GM18507 (cell line): ENCODE data around the gene ZNF768.
"Not testable (repeated sequence)": the region's sequence is repeated elsewhere in the genome, so short reads cannot be mapped to it uniquely, and the experiment has no call there.

Experiments
- DNase-seq: peaks from one replicate; pipeline ENCODE4 v3.0.0; 2011; ENCODE audit warnings: low read depth; ENCODE audit not compliant: insufficient read length; ENCODE audit errors: extremely low spot score
- FAIRE-seq: peaks from 2 replicates; lab custom pipeline; 2011; peaks lifted over from hg19 to GRCh38; lab: Jason Lieb, UNC

Gene ZNF768

DNA sequence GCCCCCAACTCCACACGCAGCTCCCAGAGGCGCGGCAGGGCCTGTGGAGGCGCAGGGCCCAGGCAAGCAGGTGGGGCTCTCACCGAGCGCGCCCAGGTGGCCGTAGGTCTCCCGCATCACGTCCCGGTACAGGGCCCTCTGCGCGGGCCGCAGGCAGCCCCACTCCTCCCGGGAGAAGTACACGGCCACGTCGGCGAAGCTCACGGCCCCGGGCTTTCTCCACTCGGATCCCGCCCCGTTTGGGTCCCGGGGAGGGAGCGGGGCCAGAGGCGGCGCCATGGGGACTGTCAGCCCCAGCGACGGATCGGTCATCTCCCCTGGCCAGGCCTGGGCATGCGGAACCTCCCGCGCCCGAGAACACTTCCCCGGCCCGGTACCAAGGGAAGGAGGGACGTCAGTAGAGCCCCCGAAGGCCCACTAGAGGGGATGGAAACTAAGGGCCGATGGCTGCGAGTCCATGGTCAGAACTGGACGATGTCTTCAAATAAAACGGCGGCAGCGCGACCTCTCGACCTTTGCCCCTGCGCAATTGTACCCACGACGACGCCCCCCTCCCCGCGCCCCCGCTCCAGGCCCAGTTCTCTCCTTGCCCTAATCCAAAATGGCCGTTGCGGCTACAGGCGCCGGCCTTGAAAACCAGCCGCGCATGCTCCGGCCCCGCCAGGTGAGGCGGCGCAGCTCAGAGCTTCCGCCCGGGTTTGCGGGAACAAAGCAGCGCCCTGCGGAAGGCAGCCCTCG, 8.2 kb upstream of the ZNF768 start, which contains the start of gene ZNF747:
Gene ZNF747, minus strand, starts transcription at position 491 of the 738 bp plus-strand sequence. Its CDS starts 179 bp downstream, at position 312.
- DNase-seq (peak; percentile 86), FAIRE-seq (peak; percentile 81)

DNA sequence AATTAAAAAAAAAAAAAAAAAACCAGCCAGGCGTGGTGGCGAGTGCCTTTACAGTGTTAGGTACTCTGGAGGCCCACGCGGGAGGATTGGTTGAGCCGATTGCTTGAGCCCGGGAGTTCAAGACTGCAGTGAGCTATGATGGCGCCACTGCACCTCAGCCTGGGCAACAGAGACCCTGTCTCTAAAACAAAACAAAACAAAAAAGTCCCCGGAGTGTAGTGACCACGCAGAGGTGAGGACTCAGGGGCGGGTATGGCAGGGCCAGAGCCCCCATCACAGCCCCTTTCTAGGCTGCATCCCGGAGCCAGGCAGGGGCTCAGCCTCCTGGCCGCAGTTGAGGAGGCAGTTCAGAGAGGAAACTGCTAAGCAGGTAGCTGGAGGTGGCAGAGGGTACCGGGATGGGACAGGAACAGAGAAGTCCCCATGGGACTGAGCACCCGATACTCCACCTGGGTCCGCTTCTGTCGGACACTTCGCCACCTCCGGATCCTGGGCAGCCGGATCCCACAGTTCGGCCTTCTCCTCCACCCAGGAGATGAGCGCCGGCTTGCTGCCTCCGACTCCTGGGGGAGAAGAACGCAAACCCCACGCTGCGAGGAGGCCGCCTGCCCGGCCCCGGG, 7.5 kb upstream of the ZNF768 start:
- FAIRE-seq (no peak), DNase-seq (no peak)

DNA sequence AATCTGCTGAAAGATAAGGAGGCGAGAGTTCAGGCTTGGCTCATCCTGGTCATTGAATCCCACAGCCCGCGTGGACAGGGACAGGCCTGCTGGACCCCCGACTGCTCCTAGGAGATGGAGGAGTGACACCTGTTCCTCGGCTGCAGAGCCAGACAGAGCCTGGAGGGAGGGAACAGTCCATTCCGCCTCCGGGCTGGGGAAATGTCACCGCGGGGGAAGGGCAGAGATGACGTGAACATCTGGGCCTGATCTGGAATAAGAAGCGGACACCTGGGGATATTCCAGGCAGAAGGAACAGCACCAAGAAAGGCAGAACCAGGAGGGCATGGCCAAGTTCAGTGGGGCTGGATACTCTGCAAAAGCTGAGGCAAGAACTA, 6.8 kb upstream of the ZNF768 start:
- no peak for FAIRE-seq

DNA sequence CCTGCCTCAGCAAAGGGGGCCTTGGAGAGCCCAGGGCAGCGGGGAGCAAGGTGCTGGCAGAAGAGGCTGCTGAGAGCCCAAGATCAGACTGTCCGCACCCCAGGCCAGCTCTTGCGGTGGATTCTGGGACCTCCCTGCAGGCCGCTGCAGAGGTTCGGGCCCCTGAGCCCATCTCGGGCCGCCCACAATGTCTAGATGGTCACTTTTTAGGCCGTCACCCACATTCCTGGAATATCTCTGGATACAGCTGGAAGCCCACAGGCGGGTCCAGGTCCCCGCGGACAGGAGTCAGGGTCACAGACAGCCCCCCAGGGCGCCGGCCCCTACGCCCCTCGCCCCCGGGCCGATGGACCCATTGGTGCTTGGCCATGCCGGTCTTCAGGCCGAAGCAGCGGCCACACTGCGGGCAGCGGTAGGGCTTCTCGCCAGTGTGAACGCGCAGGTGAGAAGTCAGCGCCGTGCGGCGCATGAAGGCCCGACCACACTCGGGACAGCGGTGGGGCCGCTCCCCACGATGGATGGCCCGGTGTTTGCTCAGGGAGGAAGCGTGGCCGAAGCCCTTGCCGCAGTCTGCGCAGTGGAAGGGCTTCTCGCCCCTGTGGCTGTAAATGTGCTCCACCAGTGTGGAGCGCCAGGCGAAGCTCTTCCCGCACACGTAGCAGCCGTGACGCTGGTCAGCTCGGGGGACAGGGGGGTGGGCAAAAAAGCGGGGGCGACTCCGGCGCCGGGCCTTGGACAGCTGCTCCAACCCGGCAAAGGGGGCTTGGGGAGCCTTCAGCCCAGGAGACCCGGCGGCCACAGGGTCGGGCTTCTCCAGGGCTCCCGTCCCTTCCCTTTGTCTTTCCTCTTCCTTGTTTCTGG, 6.1 kb upstream of the ZNF768 start:
- FAIRE-seq (no peak), DNase-seq (no peak)

More for the DNA sequence above, 6.8 kb upstream of the ZNF768 start:
- no peak for DNase-seq

DNA sequence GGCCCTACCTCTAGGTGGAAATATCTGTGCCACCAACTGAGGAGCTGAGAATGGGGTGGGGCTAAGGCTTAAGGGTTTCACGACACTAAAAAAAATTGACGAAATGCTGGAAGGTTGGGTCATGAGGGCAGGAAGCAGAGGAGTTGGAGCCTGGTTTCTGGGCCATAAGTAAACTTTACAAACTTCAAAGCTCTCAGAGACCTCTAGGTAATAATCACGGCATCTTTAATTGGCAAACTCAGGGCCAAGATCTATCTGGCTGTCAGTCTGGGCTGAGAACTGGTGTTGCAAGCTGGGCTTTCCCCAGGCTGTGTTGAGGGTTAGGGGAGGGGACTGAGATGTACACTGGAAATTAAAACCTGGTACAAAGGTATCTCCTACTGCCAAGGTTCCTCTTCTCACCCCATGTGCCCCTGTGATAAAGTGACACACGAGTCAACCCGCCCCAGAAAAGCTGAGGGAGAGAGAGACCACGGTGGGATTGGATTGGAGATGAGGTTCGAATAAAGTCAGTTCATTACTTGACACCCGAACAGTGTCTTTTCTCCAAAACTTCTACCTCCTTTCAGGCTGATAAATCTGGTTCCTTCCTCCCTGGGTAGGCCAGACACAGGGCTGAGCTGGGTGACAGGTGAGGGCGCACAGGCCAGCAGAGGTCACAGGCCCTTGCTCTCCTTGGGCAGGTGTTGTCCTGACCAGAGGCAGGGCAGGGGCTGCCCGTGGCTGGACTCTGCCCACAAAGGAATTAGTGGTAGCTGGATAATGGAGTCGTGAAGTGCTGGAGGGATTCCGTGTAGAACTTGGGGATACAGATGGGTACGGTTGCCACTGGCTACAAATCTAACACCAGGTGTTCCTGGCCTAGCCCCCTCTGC, 4.0 kb upstream of the ZNF768 start:
- no peak for FAIRE-seq
- no peak for DNase-seq

DNA sequence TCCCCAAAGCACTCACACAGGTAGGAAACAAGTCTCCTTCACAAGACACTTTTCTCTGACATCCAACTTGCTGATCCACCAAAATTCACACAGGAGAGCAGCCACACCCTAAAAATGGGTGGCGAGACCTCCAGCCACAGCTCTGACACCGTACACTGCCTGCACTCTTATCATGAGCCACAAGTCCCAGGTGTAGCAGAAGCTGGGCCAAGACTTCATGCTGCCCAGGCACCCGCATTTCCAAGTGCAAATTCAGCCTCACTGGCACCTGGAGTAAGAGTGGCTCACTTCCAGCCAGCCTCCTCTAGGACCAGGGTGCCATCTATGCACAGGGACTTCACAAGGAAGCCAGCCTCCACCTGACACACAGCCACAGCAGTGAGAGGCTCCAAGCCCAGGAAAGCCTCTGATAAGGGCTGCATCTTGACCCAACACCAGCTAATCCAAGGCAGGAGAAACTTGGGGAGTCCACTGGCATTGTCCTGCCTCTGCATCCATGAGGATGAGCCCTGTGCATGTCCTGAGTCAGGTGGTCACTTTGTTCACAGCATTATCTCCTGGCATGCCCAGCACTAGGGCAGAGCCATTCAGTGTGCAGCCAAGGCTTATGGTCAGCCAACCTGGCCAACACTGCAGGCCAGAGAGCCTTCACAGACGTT, 2.6 kb upstream of the ZNF768 start:
- DNase-seq = no peak
- no peak for FAIRE-seq

DNA sequence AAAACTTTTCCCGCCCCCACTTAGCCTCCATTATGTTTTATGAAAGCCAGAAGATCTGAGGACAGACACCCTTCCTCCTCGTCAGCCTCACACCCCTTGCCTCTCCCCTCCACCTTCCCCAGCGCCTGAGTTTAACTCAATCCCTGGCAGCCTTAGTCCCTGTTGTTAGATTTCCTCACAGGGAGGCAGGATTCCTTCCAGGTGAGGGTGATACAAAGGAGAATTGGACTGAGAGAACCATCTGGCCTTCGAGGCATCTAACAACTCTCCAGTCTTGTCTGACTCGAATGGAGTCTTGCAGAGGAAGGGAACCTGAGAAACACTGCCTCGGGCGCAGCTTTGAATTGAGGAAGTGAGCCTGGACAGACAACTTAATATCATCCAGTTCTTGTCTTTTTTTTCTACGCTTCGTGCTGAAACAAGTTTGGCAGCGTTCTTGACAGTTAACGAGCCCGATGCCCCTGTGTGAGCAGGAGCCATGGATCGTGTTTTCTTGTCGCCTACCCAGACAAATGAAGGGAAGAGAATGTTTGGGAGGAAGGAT, 1.3 kb upstream of the ZNF768 start:
- DNase-seq (peak; percentile 32), FAIRE-seq (no peak)

DNA sequence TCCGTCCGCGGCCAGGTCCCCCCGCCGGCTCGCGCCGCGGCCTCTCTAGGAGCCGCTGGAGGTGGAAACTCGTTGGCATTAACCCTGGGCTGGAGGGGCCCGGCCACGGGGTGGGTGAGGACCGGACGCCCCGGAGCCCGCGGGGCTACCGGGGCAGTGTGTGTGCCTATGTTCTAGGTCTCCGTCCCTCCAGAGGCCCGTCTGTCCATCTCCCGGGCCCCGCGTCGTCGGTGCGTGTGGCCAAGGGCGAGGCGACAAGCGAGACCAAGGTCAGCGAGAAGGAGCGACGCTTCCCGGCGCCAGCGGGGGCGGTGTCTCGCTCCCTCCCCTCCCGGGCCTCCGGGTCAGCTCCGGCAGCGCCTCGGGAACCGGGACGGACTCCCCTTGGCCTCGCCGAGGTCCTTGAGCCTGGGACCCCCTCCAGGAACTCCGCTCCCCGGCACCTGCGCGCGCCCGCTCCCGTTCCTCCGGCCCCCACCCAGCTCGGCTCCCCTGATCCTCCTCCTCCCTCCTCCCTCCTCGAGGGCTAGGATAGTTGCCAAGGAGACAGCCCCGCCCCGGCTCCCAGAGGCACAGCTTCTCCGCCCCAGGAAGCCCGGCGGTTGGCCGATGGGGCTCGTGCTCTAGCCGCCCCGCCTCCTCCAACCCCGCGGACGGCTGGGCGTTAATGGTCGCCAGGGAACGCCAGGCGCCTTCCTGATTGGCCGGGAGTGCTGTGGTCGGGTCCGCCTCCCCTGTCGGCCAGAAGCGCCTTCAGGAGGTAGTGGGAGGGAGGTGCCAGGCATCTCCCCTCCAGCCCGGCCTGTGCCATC, 663 bp upstream of the ZNF768 start:
- DNase-seq (peak; percentile 91), FAIRE-seq (peak; percentile 96)

DNA sequence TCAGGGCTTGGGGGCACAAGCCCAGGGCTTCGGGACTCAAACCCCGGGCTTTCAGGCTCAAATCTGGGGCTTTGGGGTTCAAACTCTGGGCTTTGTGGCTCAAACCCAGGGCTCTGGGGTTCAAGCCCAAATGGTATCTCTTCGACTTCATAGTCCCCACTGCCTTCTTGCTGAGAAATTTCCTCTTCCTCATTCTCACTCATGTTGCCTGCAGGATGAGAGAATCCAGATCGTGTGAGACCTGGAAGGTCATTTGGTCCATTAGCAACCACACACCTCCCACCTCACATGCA, 576 bp downstream of the ZNF768 start:
- FAIRE-seq (no peak), DNase-seq (no peak)

DNA sequence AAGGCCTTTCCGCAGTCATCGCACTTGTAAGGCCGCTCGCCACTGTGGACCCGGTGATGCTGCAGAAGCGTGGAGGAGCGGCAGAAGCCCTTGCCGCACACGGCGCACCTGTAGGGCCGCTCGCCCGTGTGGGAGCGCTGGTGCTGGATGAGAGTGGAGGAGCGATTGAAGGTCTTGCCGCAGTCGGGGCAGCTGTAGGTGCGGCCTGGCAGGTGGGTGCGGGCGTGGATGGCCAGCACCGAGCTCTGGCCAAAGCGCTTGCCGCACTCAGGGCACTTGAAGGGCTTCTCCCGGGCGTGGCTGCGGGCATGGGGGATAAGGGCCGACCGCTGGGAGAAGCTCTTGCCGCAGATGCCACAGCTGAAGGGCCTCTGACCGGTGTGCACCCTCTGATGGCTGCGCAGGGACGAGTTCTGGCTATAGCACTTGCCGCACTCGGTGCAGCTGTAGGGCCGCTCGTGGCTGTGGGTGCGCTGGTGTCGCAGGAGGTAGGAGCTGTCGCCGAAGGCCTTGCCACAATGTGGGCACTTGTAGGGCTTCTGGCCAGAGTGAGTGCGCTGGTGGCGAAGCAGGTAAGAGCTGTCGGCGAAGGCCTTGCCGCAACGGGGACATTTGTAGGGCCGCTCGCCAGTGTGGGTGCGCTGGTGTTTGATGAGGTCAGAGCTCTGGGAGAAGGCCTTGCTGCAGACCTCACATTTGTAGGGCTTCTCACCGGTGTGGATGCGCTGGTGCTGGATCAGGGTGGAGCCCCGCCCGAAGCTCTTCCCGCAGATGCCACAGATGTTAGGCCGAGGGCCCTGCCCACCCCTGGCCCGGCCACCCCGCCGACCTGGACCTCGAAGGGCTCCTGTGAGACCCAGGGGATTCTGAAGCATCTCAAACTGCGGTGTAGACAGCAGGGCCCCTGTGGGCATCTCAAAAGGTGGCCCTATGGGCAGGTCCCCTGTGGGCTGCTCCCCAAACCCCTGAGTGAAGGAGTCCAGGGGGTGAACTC, 1.5 kb downstream of the ZNF768 start:
- FAIRE-seq (no peak), DNase-seq (no peak)

DNA sequence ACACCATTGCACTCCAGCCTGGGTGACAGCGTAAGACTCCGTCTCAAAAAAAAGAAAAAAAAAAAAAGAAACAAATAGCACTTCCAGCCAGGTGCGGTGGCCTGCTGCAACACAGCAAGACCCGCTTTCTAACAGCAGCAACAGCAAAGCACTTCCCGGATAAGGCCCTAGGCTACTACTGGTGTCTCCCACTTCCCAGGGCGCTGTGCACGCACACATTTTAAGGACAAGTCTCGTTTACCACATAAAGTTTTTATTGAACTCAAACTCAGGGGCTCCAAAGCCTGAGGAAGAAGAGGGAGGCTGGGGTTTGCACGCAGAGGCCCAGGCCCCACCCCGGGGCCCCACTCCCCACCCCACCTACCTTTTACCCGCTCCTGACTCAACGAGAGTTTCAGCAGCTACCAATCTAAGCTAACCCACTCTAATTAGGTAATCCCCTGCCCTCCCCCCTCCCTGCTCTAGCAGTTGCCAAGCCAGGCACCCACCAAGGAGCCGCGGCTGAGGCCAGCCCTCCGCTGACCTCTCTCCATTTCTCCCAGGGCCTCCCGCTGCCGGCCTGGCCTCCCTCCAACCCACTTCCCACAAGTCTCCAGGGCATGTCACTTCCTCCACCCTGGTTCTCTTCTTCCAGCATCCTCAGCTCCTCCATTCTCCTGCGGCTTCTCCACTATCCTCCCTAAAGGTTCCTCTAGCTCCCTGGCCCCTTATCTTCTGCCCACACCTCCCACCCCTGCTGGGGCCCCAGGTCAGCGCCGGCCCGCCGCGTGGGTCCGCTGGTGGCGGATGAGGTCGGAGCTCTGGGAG, 2.4 kb downstream of the ZNF768 start:
- DNase-seq (no peak), FAIRE-seq (no peak)

DNA sequence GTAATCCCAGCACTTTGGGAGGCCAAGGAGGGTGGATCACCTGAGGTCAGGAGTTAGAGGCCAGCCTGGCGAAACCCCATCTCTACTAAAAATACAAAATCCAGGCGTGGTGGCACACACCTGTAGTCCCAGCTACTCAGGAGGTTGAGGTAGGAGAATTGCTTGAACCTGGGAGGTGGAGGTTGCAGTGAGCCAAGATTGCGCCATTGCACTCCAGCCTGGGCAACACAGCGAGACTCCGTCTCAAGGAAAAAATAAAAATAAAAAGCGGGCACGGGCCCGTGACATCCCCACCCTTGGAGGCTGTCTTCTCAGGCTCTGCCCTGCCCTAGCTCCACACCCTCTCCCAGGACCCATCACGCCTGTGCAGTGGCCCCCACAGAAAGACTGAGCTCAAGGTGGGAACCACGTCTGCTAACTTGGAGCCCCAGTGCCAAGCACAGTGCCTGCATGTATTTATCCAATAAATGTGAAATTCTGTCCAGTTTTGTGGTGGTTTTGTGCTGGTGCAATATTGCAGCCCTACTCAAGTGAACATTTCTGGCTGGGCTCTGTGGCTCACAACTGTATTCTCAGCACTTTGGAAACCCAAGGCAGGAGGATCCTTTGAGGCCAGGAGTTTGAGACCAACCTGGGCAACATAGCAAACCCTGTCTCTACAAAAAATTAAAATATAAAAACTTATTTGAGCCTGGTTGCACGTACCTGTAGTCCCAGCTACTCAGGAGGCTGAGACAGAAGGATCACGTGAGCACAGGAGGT, 3.5 kb downstream of the ZNF768 start:
- FAIRE-seq = not testable (repeated sequence)

DNA sequence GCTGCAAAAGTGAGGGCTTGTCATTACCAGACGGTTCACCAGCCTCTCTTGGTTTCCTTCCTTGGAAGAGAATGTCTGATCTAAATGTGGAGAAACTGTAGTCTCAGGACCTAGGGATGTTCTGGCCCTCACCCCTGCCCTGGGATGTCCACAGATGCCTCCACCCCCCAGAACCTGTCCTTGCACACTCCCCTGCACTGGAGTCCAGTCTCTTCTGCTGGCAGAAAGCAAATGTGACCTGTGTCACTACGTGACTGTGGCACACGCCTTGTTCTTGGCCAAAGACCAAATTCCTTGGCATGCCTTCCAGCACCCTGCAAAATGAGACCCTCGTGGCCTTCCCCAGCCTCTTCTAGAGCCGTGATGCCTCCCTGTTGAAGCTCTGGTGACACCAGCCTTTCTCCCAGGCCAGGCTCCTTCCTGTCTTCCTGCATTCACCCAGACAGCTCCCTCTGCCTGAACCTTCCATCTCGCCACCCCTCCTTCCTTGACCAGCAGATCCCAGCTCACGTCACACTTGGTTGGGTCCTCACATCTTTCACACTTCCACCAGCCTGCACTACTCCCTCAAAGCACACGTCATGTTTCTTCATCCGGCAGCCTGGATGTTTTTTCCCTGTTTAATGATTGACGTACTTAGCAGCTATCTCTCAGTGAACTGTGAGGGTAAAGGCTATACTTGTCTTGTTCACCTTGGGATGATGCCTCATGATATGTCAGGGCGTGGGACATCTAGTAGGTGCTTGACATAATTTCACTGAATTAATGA, 4.3 kb downstream of the ZNF768 start:
- FAIRE-seq = no peak

More for the DNA sequence above, 3.5 kb downstream of the ZNF768 start:
- not testable (repeated sequence) for DNase-seq

DNA sequence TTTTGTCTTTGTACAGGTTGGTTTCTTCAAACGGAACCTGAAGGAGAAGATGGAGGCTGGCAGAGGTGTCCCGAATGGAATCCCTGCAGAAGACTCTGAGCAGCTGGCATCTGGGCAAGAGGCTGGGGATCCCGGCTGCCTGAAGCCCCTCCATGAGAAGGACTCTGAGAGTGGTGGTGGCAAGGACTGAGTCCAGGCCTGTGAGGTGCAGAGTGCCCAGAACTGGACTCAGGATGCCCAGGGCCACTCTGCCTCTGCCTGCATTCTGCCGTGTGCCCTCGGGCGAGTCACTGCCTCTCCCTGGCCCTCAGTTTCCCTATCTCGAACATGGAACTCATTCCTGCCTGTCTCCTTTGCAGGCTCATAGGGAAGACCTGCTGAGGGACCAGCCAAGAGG, 4.9 kb downstream of the ZNF768 start:
- no peak for DNase-seq
- no peak for FAIRE-seq

More for the DNA sequence above, 4.3 kb downstream of the ZNF768 start:
- no peak for DNase-seq
